OCI-LY7 (cell line): ENCODE measurements around the gene ECT2L.

Experiments
- CTCF ChIP-seq: fragments of 200-600 bp; sonication (generic); conservative IDR thresholded peaks from 2 replicates; pipeline ENCODE4 v1.5.1; 2014; ENCODE audit warnings: mild to moderate bottlenecking, antibody characterized with exemption, low read length, moderate library complexity, mixed read lengths
- EZH2phosphoT487 ChIP-seq: fragments of 200-600 bp; sonication (generic); IDR thresholded peaks from 2 replicates; pipeline ENCODE4 v1.6.1; 2018; ENCODE audit warnings: low read depth, borderline replicate concordance, mild to moderate bottlenecking, mixed run types, antibody characterized with exemption, low read length, moderate library complexity, mixed read lengths

GRCh38 chr6:138815797-138816528 is 20.1 kb downstream of the ECT2L start:
- TF ChIP-seq CTCF (peak; percentile 89), EZH2phosphoT487 (no peak)
